HG03159 (cell line): ENCODE measurements around the gene YTHDC2.
A peak's percentile ranks its signal among the peaks of the same experiment; 100 is the strongest.
"Not testable (repeated sequence)": the region's sequence is repeated elsewhere in the genome, so short reads cannot be mapped to it uniquely, and the experiment has no call there.

Source experiments
- ATAC-seq: cut with Tn5 transposase; IDR thresholded peaks from one replicate; pipeline ENCODE4 v1.9.1; 2021; ENCODE audit warnings: mild to moderate bottlenecking, moderate library complexity; ENCODE audit not compliant: unreplicated experiment

YTHDC2 gene

GRCh38 chr5:113600255-113600905 lies 86.9 kb downstream of the YTHDC2 start:
- ATAC-seq: no peak

- ATAC-seq: no peak
These were observed 87.9 kb downstream of the YTHDC2 start for GRCh38 chr5:113601423-113601822.

- ATAC-seq: not testable (repeated sequence)
These were observed 89.8 kb downstream of the YTHDC2 start for GRCh38 chr5:113603246-113603645.

GRCh38 chr5:113606298-113607134 lies 93.0 kb downstream of the YTHDC2 start:
- peak; percentile 86 for ATAC-seq

- no peak for ATAC-seq
These were observed 93.9 kb downstream of the YTHDC2 start for GRCh38 chr5:113607361-113607760.

GRCh38 chr5:113608113-113608596 lies 94.7 kb downstream of the YTHDC2 start:
- ATAC-seq: no peak

- ATAC-seq: peak; percentile 73
These were observed 98.6 kb downstream of the YTHDC2 start for GRCh38 chr5:113612060-113612496.

- ATAC-seq: no peak
These were observed 100.7 kb downstream of the YTHDC2 start for GRCh38 chr5:113614191-113614590.

GRCh38 chr5:113615708-113616107 lies 102.2 kb downstream of the YTHDC2 start:
- no peak for ATAC-seq

- no peak for ATAC-seq
These were observed 103.8 kb downstream of the YTHDC2 start for GRCh38 chr5:113617191-113617796.

GRCh38 chr5:113632996-113633395 lies 119.5 kb downstream of the YTHDC2 start:
- no peak for ATAC-seq

GRCh38 chr5:113634957-113635356 lies 121.5 kb downstream of the YTHDC2 start:
- no peak for ATAC-seq

- no peak for ATAC-seq
These were observed 128.2 kb downstream of the YTHDC2 start for GRCh38 chr5:113641715-113642114.
